OCI-LY7 (cell line): Measurements from ENCODE around the gene RABL3. TPM values are rescaled to one million over a fixed set of nuclear protein-coding genes. Genes with fewer than 3 reads are reported as not detected.

Experiments
- BruUV-seq: library from RNA; stranded (reverse); fragments of 400-500 nt; replicated peaks from 2 replicates; lab custom pipeline; 2021; lab: Mats Ljungman, UMichigan
- CTCF ChIA-PET: fragments of 300-600 bp; sonication (Branson Sonifier 250); formaldehyde crosslinking; loops from one replicate; lab custom pipeline; 2022; ENCODE audit warnings: antibody characterized with exemption; ENCODE audit not compliant: unreplicated experiment; lab: Charles Lee
- POLR2A ChIA-PET: fragments of 300-600 bp; sonication (Branson Sonifier 250); formaldehyde crosslinking; loops from one replicate; lab custom pipeline; 2022; ENCODE audit warnings: antibody characterized with exemption; lab: Charles Lee
- DNase-seq: peaks from one replicate; pipeline ENCODE4 v3.0.0-alpha.2; 2015; ENCODE audit warnings: low spot score
- H2AFZ ChIP-seq: fragments of 200-600 bp; sonication (generic), shearing (Covaris generic); 2 replicates; pipeline ENCODE4 v1.6.1; 2014; ENCODE audit warnings: mild to moderate bottlenecking, antibody characterized with exemption, low read length, moderate library complexity
- H3K27ac ChIP-seq: fragments of 200-600 bp; sonication (generic); 2 replicates; pipeline ENCODE4 v1.5.1; 2014; ENCODE audit warnings: mixed run types, low read depth, mild to moderate bottlenecking, moderate library complexity, low read length, inconsistent platforms; ENCODE audit not compliant: poor library complexity, severe bottlenecking
- H3K36me3 ChIP-seq: fragments of 200-600 bp; sonication (generic); 2 replicates; pipeline ENCODE4 v1.6.1; 2014; ENCODE audit warnings: mild to moderate bottlenecking, antibody characterized with exemption, low read length, moderate library complexity, mixed read lengths; ENCODE audit not compliant: insufficient read depth
- H3K4me1 ChIP-seq: fragments of 200-600 bp; sonication (generic); 2 replicates; pipeline ENCODE4 v1.5.1; 2014; ENCODE audit warnings: mild to moderate bottlenecking, low read length; ENCODE audit not compliant: insufficient read depth, poor library complexity, severe bottlenecking
- H3K4me2 ChIP-seq: fragments of 200-600 bp; sonication (generic); 2 replicates; pipeline ENCODE4 v1.6.1; 2014; ENCODE audit warnings: mild to moderate bottlenecking, low read length
- H3K4me3 ChIP-seq: fragments of 200-600 bp; sonication (generic); 2 replicates; pipeline ENCODE4 v1.5.1; 2014; ENCODE audit warnings: mild to moderate bottlenecking, low read depth, low read length; ENCODE audit not compliant: poor library complexity, severe bottlenecking
- H3K79me2 ChIP-seq: fragments of 200-600 bp; sonication (generic); 2 replicates; pipeline ENCODE4 v1.6.1; 2016; ENCODE audit warnings: low read depth, mild to moderate bottlenecking, low read length, moderate library complexity, mixed read lengths; ENCODE audit not compliant: insufficient read depth
- H3K9me2 ChIP-seq: fragments of 200-600 bp; sonication (generic); 2 replicates; pipeline ENCODE4 v1.6.1; 2016; ENCODE audit warnings: mild to moderate bottlenecking, low read length, mixed read lengths; ENCODE audit not compliant: insufficient read depth
- H3K9me3 ChIP-seq: fragments of 200-600 bp; sonication (generic); 2 replicates; pipeline ENCODE4 v1.6.1; 2014; ENCODE audit warnings: mild to moderate bottlenecking, mixed run types, low read length, mixed read lengths
- H4K20me1 ChIP-seq: fragments of 200-600 bp; sonication (generic); 2 replicates; pipeline ENCODE4 v1.6.1; 2014; ENCODE audit warnings: mild to moderate bottlenecking, antibody characterized with exemption, low read length, moderate library complexity, mixed read lengths; ENCODE audit not compliant: insufficient read depth
- EZH2phosphoT487 ChIP-seq: fragments of 200-600 bp; sonication (generic); IDR thresholded peaks from 2 replicates; pipeline ENCODE4 v1.6.1; 2018; ENCODE audit warnings: low read depth, borderline replicate concordance, mild to moderate bottlenecking, mixed run types, antibody characterized with exemption, low read length, moderate library complexity, mixed read lengths
- intact Hi-C: fragments of 100-400 bp; cut with micrococcal nuclease; formaldehyde crosslinking; loops from one replicate; pipeline ENCODE4 v1.10.0; 2022; ENCODE audit not compliant: unreplicated experiment
- total RNA-seq, 2 experiments: library from RNA; depleted of rRNA in 1 of 2; stranded (reverse); fragments of >200 nt in 1 of 2; shearing (Covaris generic) in 1 of 2; gene quantifications; 2 replicates each; pipeline ENCODE4 v1.2.3, GENCODE V29; 2014 to 2022
- TF ChIP-seq, protein P1 (sequence below): fragments of 200-600 bp; sonication (generic); conservative IDR thresholded peaks from 2 replicates; pipeline ENCODE4 v1.5.1; 2014; ENCODE audit warnings: mild to moderate bottlenecking, antibody characterized with exemption, low read length, moderate library complexity, mixed read lengths

RABL3 gene
- total RNA-seq, 2 experiments from 2014 or later, result 7.7 to 27.9 TPM

DNA sequence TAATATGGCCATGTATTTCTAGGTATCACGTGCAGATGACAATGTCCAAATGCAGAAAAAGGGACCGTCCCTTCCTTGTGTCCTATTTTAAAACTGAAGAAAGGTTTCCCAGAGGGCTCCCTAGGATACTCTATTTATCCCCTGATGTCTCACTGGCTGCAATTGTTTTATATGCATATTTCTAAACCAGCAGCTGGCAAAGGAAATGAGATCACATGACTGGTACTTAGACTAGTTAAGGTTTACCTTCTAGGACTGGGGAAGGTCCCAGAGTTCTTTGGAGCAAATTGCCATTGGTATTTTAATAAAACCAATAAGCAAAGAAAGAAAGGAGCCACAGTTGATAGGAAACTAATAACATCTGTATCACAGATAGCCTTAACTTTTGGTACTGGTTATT, 29.8 kb upstream of the RABL3 start:
- H2AFZ ChIP-seq, result no peak overlapping the region
- no TSS peak for BruUV-seq
- DNase-seq, result no peak
- H3K9me2 ChIP-seq, result no peaks in the 10 kb centered on the region
- H3K4me2 ChIP-seq, result no peak overlapping the region
- no peaks in the 10 kb centered on the region for H3K4me1 ChIP-seq
- TF ChIP-seq, protein P1, sequence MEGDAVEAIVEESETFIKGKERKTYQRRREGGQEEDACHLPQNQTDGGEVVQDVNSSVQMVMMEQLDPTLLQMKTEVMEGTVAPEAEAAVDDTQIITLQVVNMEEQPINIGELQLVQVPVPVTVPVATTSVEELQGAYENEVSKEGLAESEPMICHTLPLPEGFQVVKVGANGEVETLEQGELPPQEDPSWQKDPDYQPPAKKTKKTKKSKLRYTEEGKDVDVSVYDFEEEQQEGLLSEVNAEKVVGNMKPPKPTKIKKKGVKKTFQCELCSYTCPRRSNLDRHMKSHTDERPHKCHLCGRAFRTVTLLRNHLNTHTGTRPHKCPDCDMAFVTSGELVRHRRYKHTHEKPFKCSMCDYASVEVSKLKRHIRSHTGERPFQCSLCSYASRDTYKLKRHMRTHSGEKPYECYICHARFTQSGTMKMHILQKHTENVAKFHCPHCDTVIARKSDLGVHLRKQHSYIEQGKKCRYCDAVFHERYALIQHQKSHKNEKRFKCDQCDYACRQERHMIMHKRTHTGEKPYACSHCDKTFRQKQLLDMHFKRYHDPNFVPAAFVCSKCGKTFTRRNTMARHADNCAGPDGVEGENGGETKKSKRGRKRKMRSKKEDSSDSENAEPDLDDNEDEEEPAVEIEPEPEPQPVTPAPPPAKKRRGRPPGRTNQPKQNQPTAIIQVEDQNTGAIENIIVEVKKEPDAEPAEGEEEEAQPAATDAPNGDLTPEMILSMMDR, result no peak
- TF ChIP-seq EZH2phosphoT487, result no peak
- 0 out of 2 replicates have a peak, but pooled peaks cover 4% of the 10 kb centered on the region for H4K20me1 ChIP-seq
- ChIA-PET CTCF (no interaction called here), POLR2A (interaction anchor here (0.5 to 1.5 kb wide), 6 partner anchors 9 to 1637 kb away, joined by 3 to 6 read pairs (median 4); no protein-coding TSS in a partner anchor)
- H3K4me3 ChIP-seq, result no peak overlapping the region
- no peak overlapping the region for H3K27ac ChIP-seq
- peaks cover 57% of the 10 kb centered on the region for H3K36me3 ChIP-seq
- intact Hi-C loops, result no loop called here
- H3K79me2 ChIP-seq, result peaks cover 11% of the 10 kb centered on the region; the same call in 1 of the 2 replicates
- no peaks in the 10 kb centered on the region for H3K9me3 ChIP-seq

DNA sequence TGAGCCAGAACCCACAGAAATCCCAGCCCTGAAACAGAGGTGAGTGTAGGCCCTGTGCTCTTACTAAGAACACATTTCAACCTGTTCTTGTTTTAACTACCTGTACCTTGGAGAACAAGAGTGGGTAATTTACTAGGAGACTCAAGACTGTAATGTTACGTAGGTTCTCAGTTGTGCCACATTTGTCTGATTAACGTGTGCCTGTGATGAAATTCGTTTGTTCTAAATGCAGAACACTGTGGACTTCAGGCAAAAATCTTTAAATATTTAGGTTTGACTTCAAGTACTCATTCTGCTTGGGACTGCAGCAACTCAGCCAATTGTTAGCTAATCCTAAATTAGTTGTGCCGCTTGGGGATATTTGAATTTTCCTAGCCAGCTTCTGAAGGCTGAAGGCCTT, 28.6 kb upstream of the RABL3 start:
- no peaks in the 10 kb centered on the region for H3K9me2 ChIP-seq
- intact Hi-C loops, result no loop called here
- 0 out of 2 replicates have a peak, but pooled peaks cover 4% of the 10 kb centered on the region for H4K20me1 ChIP-seq
- no peak overlapping the region for H3K4me2 ChIP-seq
- ChIA-PET CTCF (no interaction called here), POLR2A (interaction anchor here (1.2 to 1.5 kb wide), 3 partner anchors 15 to 24 kb away, joined by 4 to 6 read pairs (median 4); no protein-coding TSS in a partner anchor)
- H3K79me2 ChIP-seq, result peaks cover 11% of the 10 kb centered on the region; the same call in 1 of the 2 replicates
- H3K4me3 ChIP-seq, result no peak overlapping the region
- no peak for DNase-seq
- H3K27ac ChIP-seq, result no peak overlapping the region
- BruUV-seq, result no TSS peak
- TF ChIP-seq, protein P1, result no peak
- no peak for TF ChIP-seq EZH2phosphoT487
- H2AFZ ChIP-seq, result no peak overlapping the region
- H3K36me3 ChIP-seq, result peaks cover 45% of the 10 kb centered on the region
- no peaks in the 10 kb centered on the region for H3K9me3 ChIP-seq
- H3K4me1 ChIP-seq, result no peaks in the 10 kb centered on the region

DNA sequence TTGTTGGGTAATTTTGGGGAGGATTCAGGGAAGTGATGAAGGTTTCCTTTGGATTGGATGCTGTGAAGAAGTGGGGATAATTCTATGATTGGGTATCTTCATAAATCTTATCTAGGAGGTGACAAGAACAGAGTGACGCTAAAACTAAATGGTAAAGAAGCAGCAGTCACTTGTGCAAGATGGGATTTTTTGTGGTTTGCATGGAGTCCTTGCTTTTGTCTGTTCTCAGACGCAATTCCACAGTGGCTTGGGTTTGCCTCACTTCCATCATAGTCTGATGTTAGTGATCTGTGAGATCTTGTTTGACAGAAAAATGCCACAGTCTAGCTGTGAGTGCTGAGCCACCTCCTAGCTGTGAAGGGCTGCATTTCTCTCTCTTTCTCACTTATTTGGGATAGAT, 27.1 kb upstream of the RABL3 start:
- H3K9me3 ChIP-seq, result no peaks in the 10 kb centered on the region
- ChIA-PET POLR2A (interaction anchor here (0.7 to 1.6 kb wide), 2 partner anchors 11 to 12 kb away, joined by 3 read pairs; no protein-coding TSS in a partner anchor), CTCF (no interaction called here)
- H3K9me2 ChIP-seq, result no peaks in the 10 kb centered on the region
- no peak overlapping the region for H3K4me3 ChIP-seq
- TF ChIP-seq, protein P1, result no peak
- TF ChIP-seq EZH2phosphoT487, result no peak
- no peak overlapping the region for H3K4me2 ChIP-seq
- peaks cover 31% of the 10 kb centered on the region for H3K36me3 ChIP-seq
- H3K79me2 ChIP-seq, result peaks cover 24% of the 10 kb centered on the region; the same call in 1 of the 2 replicates
- no peaks in the 10 kb centered on the region for H3K4me1 ChIP-seq
- no peak for DNase-seq
- peaks cover 10% of the 10 kb centered on the region; the same call in 1 of the 2 replicates for H4K20me1 ChIP-seq
- intact Hi-C loops, result no loop called here
- H3K27ac ChIP-seq, result no peak overlapping the region
- H2AFZ ChIP-seq, result no peak overlapping the region
- BruUV-seq, result no TSS peak
